HG03460 (cell line): ENCODE data around the gene SCAMP1.
"Not testable (repeated sequence)": the region's sequence is repeated elsewhere in the genome, so short reads cannot be mapped to it uniquely, and the experiment has no call there.

ENCODE experiments used
- ATAC-seq: cut with Tn5 transposase; IDR thresholded peaks from one replicate; pipeline ENCODE4 v1.9.1; 2021; ENCODE audit not compliant: unreplicated experiment

The SCAMP1 gene

DNA sequence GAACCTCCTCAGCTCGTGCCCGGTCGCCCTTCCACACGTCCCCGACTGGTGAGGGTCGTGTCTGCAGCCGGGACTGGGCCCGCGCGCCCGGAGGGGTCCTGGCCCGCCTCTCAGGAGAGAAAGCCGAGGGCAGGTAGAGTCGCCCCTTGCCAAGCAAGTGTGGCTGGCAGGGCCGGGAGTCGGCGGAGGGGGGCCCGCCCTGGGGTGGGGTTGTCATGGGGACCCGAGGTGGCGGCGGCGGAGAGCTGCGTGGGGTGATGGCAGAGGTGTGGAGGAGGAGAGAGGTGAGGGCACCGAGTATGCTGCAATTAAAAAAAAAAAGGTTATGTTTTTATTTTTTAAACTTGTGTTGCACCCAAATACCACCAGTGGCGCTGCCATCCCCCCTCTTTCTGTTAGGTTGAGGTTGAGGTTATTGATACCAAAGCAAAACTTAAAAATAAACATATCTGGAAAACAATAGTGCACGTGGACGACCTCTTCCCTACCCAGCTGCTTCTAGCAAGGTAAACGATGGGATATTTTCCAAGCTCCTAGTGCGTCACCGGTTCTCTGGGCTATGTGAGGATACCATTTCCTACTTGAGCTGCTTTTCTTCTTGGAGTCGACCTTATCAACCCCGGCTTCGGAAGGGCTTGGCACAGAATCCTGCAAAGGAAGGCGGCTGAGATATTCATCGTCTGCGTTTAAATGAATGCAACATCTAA, 660 bp downstream of the SCAMP1 start:
- peak; percentile 29 for ATAC-seq

DNA sequence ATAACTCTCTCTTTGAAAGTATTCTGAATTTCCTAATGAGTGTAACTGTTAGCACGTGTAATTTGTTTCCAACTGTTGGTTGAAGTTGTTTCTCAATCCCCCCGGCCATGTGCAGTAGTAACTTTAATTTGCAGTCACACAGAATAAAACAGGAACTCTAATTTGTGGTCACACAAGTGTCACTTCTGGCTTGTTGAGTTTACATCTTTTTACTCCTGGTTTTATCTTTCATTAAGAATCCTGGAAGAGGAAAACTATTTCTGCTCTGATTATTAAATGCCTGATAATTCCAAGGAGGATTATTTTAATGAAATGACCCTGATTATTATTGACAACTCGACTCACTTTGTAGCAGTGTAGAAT, 1.2 kb downstream of the SCAMP1 start:
- ATAC-seq, result no peak

DNA sequence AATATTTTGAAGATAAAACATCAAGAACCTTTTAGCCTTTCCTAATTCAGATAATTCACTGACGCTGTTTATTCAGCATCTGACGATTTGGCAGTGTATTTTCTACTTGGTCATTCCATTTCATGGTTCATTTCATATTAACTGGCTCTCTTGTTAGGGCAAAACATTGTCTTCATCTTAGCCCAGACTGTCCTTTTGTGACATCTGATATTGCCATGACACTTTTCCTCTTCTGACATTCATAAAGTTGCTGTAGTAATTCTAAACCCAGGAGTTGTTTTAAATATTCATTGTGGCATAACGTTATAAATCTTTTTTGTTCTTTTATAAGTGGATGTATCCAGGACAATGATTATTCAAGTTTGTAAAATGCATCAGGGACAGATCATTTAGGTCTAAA, 1.8 kb downstream of the SCAMP1 start:
- ATAC-seq, result no peak

DNA sequence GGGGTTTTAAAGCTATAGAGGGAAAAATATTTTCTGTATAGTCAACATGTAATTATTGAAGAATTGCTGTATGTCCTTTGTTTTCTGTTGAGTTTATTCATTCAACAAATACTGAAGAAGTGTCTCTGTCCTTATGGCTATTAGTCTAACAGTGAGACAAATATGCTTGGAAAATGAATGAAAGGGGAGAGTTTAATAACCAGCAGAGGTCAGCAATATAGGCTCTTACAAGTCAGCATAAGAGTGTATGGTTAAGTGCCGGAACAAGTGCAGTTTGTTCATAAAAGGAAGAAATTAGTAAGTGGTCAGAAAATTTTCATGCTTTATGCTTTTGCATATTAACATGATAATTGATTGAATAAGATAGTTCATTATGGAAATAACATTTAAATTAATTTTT, 3.6 kb downstream of the SCAMP1 start:
- ATAC-seq, result no peak

DNA sequence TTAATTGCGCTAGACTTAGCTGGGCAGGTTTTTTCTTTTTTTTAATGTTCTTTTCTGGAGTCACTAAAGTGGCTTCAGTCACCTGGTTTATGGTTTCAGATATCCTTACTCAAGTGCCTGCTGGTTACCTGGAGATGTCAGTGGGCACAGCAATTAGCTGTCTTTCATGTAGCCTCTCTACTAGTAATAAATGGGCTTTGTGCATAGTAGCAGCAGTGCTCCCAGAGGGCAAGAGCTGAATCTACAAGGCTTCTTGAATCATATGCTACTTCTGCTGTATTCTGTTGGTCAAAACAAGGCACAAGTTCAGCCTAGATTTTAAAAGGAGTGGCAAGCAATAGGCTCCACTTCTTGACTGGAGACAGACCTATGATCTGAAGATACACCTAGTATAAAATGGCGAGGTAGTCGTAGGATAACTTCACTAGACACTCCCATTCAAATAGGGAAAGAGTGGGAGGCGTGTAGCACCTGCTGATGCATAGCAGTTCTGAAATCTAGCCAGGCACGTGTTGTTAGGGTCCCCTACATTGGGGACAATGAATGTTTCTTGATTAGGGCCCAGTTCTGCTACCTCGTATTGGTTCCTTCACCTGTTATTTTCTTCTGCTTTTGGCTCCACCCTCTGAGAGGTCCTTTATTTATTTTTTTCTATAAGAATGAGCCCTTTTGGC, 7.0 kb downstream of the SCAMP1 start:
- ATAC-seq, result no peak

DNA sequence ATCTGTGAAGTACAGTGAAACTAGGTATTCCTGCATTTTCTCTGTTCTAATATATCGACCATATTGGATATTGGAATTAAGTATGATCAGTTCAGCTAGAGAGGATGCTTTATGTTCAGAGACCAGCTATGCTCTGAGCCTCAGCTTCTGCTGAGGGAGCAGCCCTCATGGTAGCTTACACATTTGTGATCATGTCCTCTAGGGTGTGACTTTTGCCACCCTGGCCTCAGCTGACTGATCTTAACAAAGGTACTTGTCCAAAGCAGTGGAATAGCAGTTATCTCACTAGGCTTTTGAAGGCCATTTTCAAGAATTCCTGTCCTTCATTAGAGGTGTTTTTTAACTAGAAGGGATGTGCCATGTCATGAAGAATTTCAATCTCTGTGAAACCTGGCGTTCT, 9.3 kb downstream of the SCAMP1 start:
- ATAC-seq, result no peak

DNA sequence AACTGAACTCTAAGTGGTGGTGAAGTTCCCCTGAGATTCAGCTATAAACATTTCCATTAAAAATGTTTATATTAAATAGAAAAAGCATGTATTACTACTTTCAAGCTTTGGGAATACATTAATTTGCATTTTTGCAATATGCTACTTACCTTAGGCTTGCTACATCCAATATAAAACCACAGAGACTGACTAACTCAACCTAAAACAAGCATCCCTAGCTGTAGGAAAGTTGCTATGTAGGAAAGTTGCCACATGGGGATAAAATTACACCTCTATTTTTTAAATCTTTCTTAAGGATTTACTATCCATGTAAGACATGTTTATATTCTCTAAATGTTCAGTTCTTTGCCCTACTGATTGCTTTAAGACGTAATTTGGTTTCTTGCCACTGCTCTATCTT, 12.8 kb downstream of the SCAMP1 start:
- no peak for ATAC-seq

DNA sequence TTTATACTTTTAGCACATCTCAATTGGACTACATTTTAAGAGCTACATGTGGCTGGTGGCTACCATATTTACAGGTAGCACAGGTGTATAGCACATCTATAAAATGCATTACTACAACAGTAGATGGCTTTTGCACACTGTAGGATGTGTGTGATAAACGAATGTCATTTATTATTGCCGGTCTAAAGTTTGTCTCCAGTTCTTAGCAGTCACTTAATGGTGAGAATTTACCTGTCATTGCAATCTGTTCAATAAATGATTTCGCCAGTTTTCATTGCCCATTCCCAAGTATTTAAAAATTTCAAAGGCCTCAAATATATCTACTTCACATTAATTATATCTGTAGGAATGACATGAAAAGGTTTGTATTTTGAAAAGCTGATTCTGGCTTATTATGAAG, 15.9 kb downstream of the SCAMP1 start:
- no peak for ATAC-seq

DNA sequence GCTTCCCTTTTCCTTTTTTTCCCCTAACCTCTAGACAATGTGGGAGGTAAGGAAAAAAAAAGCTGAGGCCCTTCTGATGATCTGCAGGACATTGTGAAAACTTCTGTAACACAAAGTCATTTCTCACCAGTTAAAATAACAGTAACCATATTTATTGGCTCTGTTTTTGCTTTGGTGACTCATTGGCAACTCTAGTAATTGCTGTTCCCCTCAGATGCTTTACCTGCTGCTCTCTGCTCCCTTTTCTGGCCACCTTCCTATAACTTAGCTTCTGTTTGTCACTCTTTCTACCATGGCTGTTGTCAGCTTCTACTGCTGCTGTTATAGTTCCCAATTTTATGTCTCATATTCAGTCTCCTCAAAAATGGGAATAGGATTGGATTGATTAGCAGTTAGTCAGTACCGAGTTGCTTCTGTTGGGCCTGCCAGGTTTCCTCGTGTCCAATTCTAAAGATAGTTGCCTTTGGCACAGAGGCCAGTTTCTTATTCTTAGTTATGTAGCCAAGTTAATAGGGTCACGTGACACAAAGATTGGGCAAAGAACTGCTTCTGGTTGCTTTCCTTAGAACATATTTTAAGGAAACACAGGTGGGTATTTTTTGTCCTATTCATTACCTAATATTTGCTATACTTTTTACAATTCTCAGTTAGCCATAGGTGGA, 16.8 kb downstream of the SCAMP1 start:
- no peak for ATAC-seq

DNA sequence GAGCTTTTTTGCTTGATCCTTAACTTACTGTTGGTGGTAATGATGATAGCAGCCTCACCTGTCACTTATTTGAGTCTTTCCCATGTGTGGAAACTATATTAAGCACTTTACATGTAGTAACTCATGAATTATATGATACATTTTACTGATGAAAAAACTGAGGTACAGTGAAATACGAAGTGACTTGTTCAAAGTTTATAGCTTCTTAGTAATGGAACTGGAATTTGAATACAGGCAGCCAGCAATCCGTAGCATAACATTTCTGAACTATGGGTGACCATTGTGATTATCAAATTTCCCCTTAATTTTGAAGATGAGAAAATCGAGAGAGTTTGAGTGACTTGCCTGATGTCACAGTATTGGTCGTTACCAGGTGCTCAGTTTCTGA, 17.3 kb downstream of the SCAMP1 start:
- ATAC-seq, result no peak

DNA sequence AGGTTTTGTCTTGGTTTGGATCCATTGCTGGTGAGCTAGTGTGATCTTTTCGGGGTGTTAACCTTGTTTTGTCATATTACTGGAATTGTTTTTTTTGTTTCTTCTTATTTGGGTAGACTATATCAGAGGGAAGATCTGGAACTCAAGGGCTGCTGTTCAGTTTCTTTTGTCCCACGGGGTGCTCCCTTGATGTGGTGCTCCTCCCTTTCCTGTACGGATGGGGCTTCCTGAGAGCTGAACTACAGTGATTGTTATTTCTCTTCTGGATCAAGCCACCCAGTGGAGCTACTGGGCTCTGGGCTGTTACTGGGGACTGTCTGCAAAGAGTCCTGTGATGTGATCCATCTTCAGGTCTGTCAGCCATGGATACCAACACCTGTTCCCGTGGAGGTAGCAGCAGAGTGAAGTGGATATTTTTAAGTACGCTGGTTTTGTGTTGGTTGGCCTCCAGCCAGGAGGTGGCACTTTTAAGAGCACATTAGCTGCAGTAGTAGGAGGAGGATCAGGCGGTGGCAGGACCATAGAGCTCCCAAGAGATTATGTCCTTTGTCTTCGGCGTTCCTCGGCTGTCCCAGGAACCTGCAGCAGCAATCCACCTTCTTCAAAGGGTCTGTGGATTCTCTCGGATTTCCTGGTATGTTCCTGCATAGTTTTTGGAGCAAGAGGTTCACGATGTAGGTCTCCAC, 27.2 kb downstream of the SCAMP1 start:
- no peak for ATAC-seq

DNA sequence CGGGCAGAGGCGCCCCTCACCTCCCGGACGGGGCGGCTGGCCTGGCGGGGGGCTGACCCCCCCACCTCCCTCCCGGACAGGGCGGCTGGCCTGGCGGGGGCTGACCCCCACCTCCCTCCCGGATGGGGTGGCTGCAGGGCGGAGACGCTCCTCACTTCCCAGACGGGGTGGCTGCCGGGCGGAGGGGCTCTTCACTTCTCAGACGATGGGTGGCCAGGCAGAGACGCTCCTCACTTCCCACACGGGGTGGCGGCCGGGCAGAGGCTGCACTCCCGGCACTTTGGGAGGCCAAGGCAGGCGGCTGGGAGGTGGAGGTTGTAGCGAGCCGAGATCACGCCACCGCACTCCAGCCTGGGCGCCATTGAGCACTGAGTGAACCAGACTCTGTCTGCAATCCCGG, 30.9 kb downstream of the SCAMP1 start:
- not testable (repeated sequence) for ATAC-seq

DNA sequence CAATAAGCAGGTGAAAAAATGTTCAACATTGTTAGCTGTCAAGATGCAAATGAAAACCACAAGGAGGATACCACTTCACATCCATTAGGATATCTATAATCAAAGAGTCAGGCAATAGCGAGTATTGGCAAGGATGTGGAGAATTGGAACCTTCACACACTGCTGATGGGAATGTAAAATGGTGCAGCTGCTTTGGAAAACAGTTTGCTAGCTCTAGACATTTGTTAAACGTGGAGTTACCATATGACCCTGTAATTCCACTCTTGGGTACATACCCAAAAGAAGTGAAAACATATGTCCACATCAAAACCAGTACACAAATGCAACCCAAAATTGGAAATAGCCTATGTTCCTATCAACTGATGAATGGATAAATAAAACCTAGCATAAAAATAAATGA, 37.4 kb downstream of the SCAMP1 start:
- ATAC-seq, result no peak

DNA sequence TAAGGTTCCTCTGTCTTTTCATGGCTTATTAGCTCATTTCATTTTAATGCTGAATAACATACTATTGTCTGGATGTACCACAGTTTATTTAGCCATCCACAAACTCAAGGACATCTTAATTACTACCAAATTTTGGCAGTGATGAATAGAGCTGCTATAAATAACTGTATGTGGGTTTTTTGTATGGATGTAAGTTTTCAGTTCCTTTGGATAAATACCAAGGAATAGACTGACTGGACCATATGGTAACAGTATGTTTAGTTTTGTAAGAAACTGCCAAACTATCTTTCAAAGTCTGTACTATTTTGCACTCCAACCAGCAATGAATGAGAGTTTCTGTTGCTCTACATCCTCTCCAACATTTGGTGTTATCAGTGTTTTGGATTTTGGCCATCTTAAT, 38.7 kb downstream of the SCAMP1 start:
- no peak for ATAC-seq

DNA sequence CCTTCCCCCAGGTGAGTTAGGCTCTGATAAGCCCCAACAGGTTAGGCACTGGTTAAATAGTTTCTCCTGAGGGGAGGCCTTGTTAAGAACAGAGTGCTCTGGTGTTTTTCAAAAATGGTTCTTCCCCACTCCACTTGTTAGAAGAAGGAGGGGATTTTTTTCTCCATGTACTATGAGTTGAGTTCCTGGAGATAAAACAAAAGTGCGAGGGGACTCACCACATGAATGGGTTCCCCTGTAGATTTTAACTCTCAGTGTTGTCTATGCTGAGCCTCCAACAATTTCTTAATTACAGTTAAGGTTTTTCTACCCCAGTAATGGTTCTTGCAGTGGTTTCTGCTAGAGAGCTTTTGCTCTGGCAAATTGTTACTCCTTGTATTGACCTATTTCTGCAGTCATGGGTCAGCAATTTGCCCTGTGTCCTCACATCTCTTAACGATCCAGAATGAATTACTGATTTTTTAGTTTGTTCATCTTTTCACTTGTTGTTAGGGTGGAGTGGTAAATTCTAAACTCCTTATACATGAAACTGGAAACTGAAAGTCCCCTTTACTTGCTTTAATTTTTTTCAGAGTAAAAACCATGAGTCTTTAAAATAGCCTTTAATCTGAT, 44.4 kb downstream of the SCAMP1 start:
- ATAC-seq, result no peak

DNA sequence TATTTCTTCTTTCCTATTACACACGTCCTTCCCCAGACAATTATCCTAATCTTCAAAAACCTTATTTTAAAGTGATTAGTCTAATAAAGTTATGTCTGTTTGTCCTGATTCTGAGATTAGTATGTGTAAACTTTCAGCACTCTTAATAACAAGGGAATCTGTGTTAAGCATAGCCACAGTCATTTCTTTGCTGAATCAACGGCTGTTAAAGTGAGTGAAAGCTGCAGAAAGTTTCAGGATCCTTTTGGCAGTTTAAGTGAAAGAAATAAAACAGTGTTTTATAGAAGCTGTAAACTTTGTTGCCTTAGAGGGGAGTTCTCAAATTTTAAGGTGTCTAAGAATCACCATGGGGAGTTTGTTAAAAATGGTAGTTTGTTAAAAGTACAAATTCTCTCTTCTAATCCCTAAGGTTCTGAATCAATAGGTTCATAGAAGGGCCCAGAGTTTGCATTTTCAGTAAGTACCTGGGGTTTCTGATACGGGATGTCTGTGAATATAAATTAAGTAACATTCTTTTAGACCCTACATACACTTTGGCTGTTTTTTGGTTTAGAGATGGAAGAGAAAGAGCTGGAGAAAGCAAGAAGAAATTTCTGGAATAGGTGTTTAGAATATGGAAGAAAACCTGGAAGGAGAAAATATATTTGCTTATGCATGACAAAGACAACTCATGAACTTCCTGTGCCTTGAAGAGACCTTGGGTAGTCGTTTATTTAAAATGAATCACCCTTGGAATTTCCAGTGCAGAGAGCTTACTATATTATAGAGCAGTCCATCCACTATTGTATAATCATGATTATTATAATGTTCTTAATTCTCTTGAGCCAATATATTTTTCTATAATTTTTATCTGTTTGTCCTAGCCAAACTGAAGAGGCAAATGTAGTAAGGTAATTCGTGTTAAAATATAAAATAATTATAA, 45.7 kb downstream of the SCAMP1 start:
- no peak for ATAC-seq

DNA sequence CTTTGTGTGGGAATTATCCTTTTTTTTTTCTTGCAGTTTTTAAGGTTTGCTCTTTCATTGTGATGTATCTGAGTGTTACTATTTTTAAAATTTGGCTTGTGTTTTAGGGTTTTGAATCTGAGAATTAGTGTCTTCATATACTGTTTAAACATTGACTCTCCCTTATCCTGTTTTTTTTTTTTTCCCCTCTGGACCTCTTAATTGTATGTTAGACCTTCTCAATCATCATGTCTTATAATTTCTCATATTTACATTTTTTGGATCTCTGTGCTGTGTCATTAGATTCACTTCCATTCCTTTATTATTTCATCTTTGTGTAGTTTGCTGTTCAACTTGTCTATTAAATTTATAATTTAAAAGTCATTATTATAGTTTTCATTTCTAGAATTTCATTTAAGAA, 47.0 kb downstream of the SCAMP1 start:
- no peak for ATAC-seq

DNA sequence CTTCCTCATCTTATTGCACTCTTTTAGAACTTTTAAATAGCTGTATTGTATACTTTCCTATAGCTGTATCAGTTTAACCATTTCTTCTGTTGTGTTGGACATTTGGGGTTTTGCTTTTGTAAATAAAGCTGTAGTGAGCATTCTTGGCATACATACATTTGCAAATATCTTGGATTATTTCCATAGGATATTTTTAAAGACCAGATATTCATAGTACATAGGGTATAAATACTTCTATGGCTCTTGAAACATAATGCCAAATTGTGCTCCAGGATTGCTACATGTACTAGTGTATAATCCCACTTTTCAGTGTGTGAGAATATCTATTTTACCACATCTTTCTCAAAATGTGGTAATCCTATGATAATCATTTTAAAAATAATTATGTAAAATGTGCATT, 51.2 kb downstream of the SCAMP1 start:
- no peak for ATAC-seq

DNA sequence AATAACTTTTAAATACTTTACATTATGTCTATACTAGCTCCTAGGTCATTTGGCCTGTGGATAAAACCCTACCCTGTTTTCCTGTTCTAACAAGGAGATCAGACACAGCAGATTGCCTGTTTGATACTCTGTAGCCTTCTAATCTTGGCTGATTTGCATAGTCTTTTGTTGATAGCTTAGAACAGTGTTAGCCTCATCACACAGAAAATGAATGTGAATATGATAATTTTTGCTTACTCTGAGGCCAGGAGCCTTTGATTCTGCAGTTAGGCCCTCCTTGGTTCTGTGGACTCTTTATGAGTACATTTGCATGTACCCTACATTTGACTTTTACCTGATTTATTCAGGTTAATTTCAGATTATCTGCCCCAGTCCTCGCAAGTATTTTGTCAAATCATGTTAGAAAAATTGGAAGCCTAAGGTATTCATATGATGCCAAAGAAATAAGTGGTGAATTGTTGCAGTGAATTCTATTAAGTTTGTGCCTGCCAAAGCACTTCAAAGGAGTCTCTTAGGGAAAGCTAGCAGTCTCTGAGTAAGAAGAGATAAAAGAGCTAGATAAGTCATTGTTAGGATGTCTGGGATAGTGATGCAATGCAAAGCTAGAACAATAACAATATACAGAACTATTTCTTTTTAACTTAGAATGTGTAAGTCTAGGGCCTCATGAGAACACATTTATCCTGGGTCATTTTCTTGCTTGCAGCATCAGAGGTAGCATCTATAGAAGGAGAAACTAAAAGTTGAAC, 56.4 kb downstream of the SCAMP1 start:
- no peak for ATAC-seq

DNA sequence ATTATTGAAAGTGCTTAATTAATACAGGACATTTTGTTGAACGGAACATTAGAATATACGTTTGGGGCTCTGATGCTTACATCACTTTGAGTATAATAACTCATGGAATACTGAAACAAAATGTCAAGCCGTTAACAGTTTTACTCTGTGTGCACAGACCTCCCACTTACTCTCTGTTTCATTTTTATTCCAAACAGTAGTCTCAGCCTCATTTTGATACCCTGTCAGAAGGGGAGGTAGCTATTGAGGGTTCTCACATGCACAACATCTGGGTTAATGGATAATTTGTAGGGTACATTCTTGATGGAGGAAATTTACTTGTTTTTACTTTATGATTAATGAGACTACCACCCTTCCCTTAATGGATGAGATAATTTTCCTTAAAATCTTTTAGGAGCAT, 59.0 kb downstream of the SCAMP1 start:
- ATAC-seq, result peak; percentile 73
